ENCODE data around the gene SNRPA. TPM values are rescaled to one million over a fixed set of nuclear protein-coding genes. Genes with fewer than 3 reads are reported as not detected.

SNRPA gene
- total RNA-seq, 1 donor = 20.6 TPM

DNA sequence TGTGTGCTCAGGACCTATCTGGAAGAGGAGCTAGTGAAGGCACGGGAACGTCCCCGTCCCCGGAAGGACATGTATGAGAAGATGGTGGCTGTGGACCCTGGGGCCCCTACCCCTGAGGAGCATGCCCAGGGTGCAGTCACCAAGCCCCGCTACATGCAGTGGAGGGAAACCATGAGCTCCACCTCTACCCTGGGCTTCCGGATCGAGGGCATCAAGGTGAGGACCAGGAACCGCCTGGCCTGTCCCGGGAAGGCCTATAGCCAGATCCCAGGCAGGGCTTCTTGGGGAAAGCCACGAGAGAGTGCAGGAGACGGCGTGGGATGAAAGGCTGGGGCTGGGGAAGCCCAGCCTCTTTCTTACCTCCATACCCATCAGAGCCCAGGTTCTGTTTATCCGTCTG lies 17.9 kb upstream of the SNRPA start:
- H3K36me3 ChIP-seq (ENCODE audit: insufficient read depth, low read length) = peaks cover 62% of the 10 kb centered on the region

GRCh38 chr19:40735013-40735771 lies 15.8 kb upstream of the SNRPA start:
- no peaks in the 10 kb centered on the region for H3K4me1 ChIP-seq (ENCODE audit: insufficient read depth, low read length)
- H2AFZ ChIP-seq (ENCODE audit: low read length) = no peak overlapping the region
- H3K27ac ChIP-seq (ENCODE audit: low read depth, low read length) = no peak overlapping the region
- no peak overlapping the region for H3K4me2 ChIP-seq (ENCODE audit: insufficient read depth, low read length)
- H3K4me3 ChIP-seq (ENCODE audit: insufficient read depth, low read length) = no peak overlapping the region
- H3K36me3 ChIP-seq (ENCODE audit: insufficient read depth, low read length) = peaks cover 63% of the 10 kb centered on the region
- TF ChIP-seq, protein P1, sequence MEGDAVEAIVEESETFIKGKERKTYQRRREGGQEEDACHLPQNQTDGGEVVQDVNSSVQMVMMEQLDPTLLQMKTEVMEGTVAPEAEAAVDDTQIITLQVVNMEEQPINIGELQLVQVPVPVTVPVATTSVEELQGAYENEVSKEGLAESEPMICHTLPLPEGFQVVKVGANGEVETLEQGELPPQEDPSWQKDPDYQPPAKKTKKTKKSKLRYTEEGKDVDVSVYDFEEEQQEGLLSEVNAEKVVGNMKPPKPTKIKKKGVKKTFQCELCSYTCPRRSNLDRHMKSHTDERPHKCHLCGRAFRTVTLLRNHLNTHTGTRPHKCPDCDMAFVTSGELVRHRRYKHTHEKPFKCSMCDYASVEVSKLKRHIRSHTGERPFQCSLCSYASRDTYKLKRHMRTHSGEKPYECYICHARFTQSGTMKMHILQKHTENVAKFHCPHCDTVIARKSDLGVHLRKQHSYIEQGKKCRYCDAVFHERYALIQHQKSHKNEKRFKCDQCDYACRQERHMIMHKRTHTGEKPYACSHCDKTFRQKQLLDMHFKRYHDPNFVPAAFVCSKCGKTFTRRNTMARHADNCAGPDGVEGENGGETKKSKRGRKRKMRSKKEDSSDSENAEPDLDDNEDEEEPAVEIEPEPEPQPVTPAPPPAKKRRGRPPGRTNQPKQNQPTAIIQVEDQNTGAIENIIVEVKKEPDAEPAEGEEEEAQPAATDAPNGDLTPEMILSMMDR (IDR thresholded peaks at IDR 0.05; ENCODE audit: extremely low read depth, low read depth, low read length) = no peak
- no peaks in the 10 kb centered on the region for H3K79me2 ChIP-seq (ENCODE audit: insufficient read depth, low read length)
- H3K9me3 ChIP-seq (ENCODE audit: low read depth, low read length) = no peaks in the 10 kb centered on the region
- DNase-seq (ENCODE audit: insufficient read length, low spot score, missing footprints) = no peak
- no peaks in the 10 kb centered on the region for H4K20me1 ChIP-seq (ENCODE audit: insufficient read depth, low read length)
- H3K27me3 ChIP-seq (ENCODE audit: insufficient read depth, low read length) = no peaks in the 10 kb centered on the region

More for the DNA sequence above, 17.9 kb upstream of the SNRPA start:
- H3K4me3 ChIP-seq (ENCODE audit: insufficient read depth, low read length) = no peak overlapping the region
- H4K20me1 ChIP-seq (ENCODE audit: insufficient read depth, low read length) = no peaks in the 10 kb centered on the region
- DNase-seq (ENCODE audit: insufficient read length, low spot score, missing footprints) = no peak
- no peak overlapping the region for H2AFZ ChIP-seq (ENCODE audit: low read length)
- H3K4me1 ChIP-seq (ENCODE audit: insufficient read depth, low read length) = no peaks in the 10 kb centered on the region
- H3K27ac ChIP-seq (ENCODE audit: low read depth, low read length) = no peak overlapping the region
- H3K9me3 ChIP-seq (ENCODE audit: low read depth, low read length) = no peaks in the 10 kb centered on the region
- no peaks in the 10 kb centered on the region for H3K79me2 ChIP-seq (ENCODE audit: insufficient read depth, low read length)
- no peaks in the 10 kb centered on the region for H3K27me3 ChIP-seq (ENCODE audit: insufficient read depth, low read length)
- TF ChIP-seq, protein P1 (IDR thresholded peaks at IDR 0.05; ENCODE audit: extremely low read depth, low read depth, low read length) = no peak
- H3K4me2 ChIP-seq (ENCODE audit: insufficient read depth, low read length) = no peak overlapping the region

DNA sequence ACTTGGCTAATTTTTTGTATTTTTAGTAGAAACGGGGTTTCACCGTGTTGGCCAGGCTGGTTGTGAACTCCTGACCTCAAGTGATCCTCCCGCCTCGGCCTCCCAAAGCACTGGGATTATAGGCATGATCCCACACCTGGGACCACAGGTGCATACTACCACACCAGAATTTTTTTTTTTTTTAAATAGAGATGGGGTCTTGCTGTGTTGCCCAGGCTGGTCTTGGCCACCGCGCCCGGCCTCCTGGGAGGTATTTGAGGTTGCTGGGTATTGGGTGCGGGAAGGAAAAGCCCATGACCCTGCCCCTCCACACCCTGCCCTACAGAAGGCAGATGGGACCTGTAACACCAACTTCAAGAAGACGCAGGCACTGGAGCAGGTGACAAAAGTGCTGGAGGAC lies 14.3 kb upstream of the SNRPA start:
- Histone ChIP-seq H3K4me2 (ENCODE audit: insufficient read depth, low read length) (no peak overlapping the region), H3K36me3 (ENCODE audit: insufficient read depth, low read length) (peaks cover 52% of the 10 kb centered on the region)

DNA sequence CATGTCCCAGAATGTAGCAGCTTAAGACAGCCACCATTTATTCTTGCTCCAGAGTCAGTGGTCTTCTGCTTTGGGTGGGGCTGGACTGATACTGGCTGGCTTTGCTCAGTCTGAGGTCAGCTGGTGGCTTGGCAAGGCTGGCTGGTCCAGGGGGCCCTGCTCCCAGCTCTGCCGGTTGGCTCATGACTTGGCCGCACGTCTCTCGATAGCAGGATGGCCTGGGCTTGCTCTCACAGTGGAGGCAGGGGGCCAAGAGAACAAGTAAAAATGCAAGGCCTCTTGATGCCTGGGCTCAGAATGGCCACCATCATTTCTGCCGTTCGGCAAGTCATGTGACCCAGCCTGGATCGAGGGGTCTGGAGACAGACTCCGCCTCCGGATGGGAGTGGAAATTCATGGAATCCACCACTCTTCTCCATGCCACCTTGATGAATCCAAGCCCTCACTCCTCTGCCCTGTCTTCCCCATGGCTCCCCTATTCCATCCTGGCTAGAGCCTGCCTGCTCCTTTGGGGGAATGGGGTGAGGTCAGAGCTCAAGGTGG lies 13.8 kb upstream of the SNRPA start:
- TF ChIP-seq, protein P1 (IDR thresholded peaks at IDR 0.05; ENCODE audit: extremely low read depth, low read depth, low read length) = no peak
- no peak overlapping the region for H3K4me3 ChIP-seq (ENCODE audit: insufficient read depth, low read length)
- H3K9me3 ChIP-seq (ENCODE audit: low read depth, low read length) = no peaks in the 10 kb centered on the region
- H3K4me2 ChIP-seq (ENCODE audit: insufficient read depth, low read length) = no peak overlapping the region
- DNase-seq (ENCODE audit: insufficient read length, low spot score, missing footprints) = no peak
- H3K36me3 ChIP-seq (ENCODE audit: insufficient read depth, low read length) = peaks cover 52% of the 10 kb centered on the region
- no peaks in the 10 kb centered on the region for H3K4me1 ChIP-seq (ENCODE audit: insufficient read depth, low read length)
- no peak overlapping the region for H3K27ac ChIP-seq (ENCODE audit: low read depth, low read length)
- no peaks in the 10 kb centered on the region for H3K27me3 ChIP-seq (ENCODE audit: insufficient read depth, low read length)
- H4K20me1 ChIP-seq (ENCODE audit: insufficient read depth, low read length) = no peaks in the 10 kb centered on the region
- H3K79me2 ChIP-seq (ENCODE audit: insufficient read depth, low read length) = no peaks in the 10 kb centered on the region
- no peak overlapping the region for H2AFZ ChIP-seq (ENCODE audit: low read length)

More for the DNA sequence above, 14.3 kb upstream of the SNRPA start:
- H3K79me2 ChIP-seq (ENCODE audit: insufficient read depth, low read length) = no peaks in the 10 kb centered on the region
- no peaks in the 10 kb centered on the region for H3K9me3 ChIP-seq (ENCODE audit: low read depth, low read length)
- H3K27me3 ChIP-seq (ENCODE audit: insufficient read depth, low read length) = no peaks in the 10 kb centered on the region
- DNase-seq (ENCODE audit: insufficient read length, low spot score, missing footprints) = no peak
- no peak overlapping the region for H2AFZ ChIP-seq (ENCODE audit: low read length)
- no peaks in the 10 kb centered on the region for H4K20me1 ChIP-seq (ENCODE audit: insufficient read depth, low read length)
- TF ChIP-seq, protein P1 (IDR thresholded peaks at IDR 0.05; ENCODE audit: extremely low read depth, low read depth, low read length) = no peak
- no peak overlapping the region for H3K4me3 ChIP-seq (ENCODE audit: insufficient read depth, low read length)
- no peaks in the 10 kb centered on the region for H3K4me1 ChIP-seq (ENCODE audit: insufficient read depth, low read length)
- no peak overlapping the region for H3K27ac ChIP-seq (ENCODE audit: low read depth, low read length)
